ENCODE data around the gene HOXC5.

The HOXC5 gene

DNA sequence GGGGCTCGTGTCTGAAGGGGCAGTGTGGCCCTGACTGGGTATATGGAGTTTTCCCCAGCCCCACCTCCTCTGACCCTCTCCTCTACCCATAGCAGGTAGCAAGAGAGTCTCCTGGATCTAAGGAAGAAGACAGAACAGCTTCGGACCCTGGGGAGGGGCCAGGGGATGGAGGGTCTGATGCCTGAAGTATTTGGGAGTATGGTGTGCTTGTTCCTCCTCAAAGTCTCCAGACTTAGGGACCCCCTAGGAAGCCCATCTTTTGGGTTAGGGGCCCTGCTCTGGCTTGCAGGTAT lies 24.6 kb upstream of the HOXC5 start:
- no peak for DNase-seq

DNA sequence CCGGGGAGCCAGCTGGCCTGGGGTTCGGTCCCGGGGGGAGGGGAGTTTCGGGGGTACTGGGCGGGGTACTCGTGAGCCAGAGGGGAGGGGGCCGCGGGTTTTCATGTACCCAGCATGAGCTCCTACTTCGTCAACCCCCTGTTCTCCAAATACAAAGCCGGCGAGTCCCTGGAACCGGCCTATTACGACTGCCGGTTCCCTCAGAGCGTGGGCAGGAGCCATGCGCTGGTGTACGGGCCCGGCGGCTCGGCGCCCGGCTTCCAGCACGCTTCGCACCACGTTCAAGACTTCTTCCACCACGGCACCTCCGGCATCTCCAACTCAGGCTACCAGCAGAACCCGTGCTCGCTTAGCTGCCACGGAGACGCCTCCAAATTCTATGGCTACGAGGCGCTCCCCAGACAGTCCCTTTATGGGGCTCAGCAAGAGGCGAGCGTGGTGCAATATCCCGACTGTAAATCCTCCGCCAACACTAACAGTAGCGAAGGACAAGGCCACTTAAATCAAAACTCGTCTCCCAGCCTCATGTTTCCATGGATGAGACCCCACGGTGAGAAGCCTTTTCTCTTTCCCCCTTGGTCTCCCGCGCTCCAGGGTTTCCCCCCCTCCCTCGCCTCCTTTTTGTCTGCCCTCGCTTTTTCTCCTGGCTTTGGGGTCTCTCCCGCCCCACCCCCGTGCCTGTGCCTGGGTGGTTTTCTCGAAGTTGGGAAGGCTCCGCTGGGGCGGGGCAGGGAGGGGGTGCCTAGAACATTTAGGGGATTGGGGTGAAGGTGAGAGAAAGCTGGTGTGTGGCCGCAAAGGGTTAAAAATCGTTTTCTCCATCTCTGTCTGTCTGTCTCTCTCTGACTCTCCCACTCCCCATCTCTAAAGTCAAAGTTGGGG lies 23.4 kb upstream of the HOXC5 start:
- no peak for DNase-seq

DNA sequence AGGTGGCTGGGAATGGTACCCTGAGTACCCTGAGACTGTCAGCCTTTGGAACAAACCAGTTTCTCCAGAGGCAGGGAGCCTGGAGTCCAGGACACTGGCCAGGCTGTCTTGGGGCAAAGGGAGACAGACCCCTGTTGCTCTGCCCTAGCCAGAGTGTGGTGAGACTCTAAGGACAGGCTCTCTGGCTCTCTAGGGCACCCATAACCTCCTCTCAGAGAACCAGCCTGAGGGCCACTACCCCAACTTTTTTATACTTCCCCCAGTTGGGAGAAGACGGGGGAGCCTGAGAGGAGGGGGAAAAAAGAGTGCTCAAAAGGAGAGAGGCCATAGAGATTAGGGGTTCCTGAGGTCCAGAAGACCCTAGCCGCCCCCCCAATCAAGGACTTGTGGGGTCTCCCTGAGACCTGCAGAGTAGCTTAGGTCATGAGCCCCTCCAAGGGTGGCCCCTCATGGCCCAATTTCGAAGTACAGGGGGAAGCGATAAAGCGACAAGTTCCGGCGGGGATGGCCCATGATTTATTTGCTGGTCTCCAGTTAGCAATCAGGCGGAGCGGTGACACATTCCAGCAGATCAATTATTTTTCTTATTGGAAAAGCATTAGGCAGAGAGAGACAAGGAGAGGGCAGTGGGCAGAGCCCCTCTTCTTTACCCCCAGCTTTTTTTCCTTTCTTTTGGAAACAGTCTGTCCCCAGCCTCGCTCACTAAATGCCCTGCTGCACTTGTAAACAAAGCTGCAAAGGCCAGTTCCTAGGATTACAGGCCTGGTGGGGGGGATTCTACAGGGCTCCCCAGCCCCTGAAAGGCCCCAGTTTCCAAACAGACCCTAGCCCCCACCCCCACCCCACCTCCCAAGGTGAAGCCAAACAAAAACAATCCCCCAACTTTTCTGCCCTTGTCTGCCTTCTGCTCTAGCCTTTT lies 22.5 kb upstream of the HOXC5 start:
- no peak for DNase-seq

DNA sequence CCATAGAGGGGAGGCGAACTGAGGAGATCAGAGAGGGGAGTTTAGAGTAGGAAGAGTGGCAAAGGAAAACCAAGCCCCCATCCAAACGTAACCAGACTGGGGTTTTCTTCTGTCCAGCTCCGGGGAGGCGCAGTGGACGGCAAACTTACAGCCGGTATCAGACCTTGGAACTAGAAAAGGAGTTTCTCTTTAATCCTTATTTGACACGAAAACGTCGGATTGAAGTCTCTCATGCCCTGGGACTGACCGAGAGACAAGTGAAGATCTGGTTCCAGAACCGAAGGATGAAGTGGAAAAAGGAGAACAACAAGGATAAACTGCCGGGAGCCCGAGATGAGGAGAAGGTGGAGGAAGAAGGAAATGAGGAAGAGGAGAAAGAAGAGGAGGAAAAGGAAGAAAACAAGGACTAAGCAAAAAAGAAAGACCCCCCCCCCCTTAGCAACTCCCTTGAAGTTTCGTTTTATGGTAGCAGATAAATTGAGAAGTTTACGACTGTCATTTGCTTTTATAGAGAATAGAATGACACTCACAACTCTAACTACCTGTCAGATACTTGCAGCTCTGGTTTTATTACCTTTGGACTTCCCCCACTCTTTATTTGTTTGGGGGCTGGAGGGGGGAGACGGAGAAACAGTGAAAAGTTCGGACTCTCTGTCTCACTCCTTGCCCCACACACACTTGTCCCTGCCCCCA lies 21.7 kb upstream of the HOXC5 start:
- DNase-seq = no peak

DNA sequence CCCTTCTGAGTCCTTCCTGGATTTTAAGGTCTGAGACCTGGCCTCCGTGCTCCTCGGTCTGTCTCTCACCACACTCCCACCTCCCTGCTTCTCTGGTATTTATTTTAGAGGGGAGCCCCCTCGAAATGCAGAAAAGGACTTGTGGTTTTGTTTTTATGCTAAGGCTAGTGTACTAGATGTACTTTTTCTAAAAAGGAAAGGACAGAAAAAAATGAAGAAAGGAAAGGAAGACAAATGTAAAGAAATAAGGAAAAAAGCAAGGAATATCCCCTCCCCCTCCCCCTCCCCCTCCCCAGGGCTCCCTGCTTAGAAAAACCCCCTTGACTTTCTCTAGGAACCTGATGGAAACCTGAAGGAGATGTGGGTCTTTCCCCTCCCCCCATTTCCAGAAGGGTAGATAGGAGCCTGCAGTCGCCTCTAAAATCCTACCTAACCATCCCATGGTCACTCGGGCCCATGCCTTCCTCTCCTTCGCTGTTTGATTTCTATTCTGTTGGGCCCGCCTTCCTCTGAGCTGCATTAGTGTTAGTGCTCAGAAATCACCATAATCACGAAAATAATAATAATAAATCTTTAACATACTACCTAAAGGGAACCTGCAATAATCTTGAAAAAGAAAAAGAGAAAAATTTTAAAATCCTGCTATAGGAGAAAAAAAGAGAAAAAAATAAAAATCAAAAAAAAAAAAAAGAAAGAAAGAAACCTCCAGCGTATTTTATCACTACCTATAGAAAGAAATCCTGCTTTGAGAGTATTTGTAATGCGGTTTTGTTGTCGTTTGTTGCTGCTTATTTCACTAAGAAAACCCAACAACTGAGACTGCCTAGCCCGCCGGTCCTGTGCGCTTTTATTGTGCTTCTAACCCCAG lies 21.0 kb upstream of the HOXC5 start:
- DNase-seq = no peak

DNA sequence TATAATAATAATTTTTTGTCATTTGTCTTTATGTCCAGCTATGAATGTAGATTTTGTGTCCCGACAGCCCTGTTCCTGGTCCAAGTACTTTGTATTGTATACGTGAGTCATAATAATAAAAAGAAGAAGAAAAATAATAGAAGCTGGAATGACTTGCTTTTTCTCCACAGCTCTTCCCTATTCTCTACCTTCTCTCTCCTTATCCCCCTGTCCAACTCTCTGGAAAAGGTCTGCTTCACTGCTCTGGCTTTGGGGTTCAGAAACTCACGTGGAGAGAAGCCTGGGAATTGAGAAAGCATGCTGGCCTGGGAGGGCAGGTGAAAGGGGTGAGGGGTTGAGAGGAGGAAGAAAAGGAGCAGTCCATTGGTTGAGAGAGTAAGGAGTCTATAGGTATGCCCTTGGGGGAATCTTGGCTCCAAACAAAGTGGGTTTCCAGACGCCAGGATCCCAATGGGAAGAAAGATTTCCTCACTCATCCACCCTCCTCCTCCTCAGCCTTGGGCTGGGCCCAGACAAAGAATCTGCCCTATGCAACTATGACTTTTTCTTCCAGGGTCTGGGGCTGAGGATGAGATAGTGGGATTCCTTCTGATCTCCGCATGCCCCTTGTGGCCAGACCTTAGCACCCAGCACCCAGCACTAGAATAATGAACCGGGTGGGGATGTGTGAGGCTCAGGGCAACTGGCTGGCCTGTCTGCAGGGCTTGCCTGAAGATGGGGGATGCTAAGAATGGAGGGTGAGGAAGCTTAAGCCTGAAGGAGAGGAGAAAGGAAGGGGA lies 20.0 kb upstream of the HOXC5 start:
- DNase-seq = no peak

DNA sequence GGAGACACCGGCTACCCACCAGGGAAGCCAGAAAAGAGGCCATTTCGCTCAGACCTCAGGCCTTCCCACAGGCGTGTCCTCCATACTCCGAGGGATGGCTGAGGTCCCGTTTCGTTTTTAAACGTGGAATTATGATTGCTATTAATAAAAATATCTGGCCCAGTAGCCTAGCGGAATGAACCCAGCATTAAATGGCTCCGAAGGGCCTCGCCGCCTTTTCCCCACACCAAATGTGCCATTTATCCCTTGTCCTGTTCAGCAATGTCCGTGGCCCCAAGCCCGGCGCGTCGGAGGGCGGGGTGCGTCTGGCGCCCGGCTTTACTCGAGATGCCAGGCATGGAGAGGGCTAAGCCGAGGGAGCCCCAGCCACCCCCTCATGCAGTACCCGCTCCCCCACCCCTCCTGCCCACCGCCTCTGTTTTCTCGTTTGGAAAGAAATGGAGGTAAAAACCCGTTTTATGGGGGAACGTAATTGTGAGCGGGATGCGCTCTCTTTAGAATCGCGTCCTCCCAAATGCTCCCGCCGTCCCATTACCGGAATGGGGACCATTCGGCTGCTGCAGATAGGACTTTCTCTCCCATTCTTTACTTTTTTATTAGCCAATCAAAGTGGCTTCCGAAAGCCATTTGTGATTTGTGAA lies 18.4 kb upstream of the HOXC5 start:
- DNase-seq = no peak

DNA sequence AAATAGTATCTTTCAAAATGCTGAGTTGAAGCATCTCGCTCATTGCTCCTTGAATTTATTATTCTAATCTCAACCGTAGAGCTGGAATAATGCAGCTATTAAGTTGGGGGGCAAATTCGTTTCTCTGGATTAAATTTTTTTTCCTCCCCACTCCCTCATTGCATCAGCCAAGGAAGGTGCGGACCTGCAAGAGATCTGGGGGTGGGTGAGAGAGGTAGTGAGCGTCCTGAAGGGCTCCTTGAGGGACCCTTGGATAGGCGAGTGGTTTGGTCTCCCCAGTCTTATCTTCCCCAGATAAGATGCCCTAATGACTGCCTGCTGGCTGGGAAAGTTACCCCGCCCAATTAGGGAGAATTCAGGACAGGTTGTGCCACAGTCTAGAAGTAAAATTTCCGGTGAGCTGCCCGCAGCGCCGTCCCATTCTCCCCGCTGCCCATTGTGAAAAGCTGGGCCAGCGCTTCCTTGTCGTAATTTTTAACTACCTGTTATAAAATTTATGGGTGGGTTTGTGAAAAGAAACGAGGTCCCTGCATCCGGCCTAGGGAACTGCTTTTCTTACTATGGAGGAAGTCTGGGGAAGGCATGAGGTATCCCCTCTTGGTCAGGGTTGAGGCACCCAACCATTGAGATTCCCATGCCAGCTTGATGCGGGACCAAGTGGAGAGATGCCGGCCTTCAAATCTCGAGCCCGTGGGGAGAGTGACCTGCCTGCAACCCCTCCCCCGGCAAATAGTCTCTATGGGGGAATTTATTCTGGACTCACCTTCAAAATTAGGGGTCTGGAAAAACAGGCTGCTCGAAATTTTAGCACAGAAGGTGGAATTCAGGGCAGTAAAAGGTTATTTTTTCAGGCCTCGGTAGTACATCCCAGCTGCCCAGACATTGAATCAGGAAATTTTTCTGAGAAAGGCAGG lies 17.6 kb upstream of the HOXC5 start:
- no peak for DNase-seq

DNA sequence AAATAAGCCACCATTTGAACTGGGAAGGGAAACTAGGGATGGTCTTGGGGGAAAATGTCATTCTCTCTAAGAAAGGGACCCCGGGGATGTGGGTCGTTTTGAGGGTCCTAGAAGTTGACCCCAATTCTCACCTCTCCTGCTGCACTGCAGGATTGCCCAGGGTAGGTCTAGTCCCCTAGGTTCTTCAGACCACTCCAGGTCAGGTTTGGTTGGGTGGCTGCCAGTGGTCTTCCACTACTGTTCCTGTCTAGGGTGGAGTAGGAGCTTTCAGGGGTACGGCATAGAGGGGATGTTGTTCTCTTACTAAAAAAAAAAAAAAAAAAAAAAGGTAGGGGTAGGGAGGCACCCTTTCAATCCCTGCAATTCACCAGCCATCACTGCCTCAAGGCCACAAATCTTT lies 16.8 kb upstream of the HOXC5 start:
- DNase-seq = no peak

DNA sequence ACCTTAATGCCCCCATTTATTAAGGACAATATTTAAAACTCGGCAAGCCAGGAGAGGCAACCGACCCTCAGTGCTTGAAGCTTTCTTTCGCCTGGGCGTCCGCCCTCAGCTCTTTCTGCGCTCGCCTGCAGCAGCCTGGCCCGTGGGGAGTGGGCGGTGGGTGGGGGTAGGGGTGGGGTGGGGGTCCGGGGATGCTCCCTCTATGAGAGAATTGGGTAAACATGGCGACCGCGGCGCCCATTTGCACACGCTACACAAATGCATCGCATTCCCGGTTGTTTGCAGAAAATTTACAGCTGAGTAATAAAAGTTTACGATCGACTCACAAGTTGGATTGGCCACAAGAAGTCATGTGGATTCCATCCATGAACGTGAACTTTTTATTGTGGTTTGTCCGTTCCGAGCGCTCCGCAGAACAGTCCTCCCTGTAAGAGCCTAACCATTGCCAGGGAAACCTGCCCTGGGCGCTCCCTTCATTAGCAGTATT lies 16.3 kb upstream of the HOXC5 start:
- peak; percentile 95 to 96 for DNase-seq

DNA sequence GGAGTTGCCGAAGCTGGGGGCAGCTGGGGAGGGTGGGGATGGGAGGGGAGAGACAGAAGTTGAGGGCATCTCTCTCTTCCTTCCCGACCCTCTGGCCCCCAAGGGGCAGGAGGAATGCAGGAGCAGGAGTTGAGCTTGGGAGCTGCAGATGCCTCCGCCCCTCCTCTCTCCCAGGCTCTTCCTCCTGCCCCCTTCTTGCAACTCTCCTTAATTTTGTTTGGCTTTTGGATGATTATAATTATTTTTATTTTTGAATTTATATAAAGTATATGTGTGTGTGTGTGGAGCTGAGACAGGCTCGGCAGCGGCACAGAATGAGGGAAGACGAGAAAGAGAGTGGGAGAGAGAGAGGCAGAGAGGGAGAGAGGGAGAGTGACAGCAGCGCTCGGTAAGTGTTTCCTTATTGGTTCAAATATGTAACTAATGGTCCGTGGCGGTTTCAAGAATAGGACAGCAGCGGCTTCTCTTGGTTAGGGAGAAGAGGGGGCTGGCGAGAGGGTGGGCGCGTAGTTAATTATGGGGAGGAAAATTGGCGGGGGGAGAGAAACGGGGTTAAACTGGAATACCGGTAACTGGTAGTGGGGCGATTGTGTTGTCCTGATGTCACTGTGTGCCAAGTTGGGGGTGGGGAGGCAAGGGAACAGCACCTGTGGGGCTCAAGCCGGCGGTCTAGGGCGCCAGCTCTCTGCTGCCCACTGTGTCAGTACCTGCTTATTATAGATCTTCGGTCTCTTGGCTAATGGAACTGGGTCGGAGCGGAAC lies 15.6 kb upstream of the HOXC5 start:
- DNase-seq = no peak

DNA sequence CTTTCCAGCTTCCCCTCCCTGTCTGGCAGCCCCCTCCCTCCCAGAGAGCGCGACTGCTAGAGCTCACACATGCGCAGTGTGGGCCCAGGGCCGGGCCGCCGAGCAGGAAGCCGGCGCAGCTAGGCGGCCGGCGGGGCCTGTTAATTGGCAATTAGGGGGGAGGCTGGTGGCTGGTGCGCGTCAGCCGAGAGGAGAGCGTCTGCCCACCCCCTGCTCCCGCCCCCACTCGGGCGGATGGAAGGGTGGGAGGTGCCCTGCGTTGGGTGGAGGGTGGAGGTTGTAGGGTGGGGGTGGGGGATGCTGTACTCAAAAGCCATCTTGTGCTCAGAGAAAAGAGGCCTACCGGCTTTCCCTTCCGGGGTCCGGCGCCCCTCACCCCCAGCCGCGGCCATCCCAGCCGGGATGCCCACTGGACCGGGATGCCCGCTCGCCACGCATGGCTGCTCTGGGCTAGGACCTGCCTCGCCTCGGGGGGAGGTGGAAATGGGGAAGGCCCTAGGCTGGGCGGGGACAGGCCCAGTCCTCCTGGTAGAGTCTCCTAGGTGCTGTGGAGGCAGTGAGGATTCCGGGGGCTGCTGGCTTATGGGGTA lies 14.9 kb upstream of the HOXC5 start:
- DNase-seq = peak; percentile 94 to 98

DNA sequence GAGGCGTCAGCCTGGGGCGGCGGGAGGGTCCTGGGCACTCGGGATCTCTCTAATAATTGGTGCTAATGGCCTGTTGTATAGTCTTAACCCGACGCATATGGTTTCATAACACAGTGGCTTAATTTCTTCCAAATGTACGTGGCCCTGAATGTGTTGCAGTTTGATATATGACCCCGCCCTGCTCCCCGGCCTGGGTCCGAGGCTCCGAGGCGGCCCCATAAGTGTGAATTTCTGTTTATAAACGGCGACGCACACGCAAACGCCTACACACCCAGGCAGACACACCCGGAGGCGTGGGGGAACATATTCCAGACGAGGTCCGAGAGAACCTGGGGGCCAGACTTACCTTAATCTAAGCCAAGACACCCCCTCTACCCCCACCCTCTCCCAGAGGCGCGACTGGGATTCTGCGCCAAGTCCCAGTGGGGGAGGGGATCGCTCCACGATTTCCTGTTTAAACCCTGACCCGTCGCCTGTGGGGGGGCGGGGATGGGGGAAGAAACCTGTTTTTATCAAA lies 14.3 kb upstream of the HOXC5 start:
- DNase-seq = no peak

DNA sequence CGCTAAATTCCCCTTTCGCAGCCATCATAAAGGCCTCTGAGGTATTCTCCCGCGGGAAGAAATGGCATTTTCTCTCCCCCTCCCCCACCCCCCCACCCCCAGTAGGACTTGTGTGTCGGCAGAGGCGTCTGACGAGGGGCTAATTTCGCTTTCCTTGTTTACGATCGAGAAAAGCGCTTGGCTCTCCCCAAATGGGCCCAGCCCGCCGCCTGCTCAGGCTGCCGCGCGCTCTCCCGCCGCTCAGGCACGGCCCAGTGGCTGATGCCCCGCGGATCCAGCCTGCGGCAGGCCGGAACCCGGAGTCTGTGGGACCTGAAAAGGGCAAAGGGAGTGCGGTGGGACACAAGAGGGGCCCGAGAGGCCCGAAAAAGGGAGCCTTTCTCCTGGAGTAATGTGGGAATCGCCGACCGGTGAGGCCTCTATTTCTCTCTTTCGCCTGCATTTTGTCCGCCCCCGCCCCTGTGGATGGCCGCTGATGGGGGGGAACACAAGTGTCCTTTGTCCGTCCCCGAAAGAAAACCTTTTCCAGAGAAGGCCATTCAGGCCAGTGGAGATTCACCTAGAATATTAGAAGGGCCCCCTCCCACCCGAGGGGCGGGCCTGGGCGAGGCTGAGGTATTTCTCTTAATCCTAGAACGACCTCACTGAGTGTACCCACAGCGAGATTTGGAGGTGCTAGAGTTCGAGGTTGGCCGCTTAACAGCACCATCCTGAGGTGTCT lies 13.6 kb upstream of the HOXC5 start:
- no peak for DNase-seq

DNA sequence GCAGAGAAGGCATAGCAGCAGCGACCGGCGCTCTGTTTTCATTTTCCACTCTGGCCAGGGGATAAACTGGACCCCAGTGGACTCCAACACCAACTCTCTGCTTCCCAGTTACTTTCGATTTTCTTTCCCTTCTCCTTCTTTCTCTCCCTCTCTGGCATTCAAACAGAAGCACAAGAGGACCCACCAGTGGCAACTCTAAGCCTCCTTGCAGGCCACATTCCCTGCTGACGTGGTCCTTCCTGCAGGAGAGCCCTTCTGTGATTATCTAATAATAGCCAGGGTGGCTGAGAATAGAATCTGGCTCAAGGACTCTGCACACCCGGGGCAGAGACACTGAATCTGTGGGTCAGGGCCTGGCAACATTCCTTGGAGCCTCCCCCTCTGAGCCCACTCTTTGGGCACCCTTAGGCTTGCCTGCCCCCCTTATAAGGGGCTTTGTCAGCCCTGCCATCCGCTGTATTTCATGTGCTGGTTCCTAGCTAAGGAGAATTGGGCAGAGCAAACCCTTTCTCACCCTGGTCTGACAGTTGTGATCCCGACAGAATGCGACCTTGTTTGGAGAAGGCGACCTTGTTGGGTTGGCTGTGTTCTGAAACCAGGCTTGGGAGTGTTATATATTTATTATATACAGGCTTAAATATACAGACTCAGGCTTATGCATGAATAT lies 12.8 kb upstream of the HOXC5 start:
- DNase-seq = no peak

DNA sequence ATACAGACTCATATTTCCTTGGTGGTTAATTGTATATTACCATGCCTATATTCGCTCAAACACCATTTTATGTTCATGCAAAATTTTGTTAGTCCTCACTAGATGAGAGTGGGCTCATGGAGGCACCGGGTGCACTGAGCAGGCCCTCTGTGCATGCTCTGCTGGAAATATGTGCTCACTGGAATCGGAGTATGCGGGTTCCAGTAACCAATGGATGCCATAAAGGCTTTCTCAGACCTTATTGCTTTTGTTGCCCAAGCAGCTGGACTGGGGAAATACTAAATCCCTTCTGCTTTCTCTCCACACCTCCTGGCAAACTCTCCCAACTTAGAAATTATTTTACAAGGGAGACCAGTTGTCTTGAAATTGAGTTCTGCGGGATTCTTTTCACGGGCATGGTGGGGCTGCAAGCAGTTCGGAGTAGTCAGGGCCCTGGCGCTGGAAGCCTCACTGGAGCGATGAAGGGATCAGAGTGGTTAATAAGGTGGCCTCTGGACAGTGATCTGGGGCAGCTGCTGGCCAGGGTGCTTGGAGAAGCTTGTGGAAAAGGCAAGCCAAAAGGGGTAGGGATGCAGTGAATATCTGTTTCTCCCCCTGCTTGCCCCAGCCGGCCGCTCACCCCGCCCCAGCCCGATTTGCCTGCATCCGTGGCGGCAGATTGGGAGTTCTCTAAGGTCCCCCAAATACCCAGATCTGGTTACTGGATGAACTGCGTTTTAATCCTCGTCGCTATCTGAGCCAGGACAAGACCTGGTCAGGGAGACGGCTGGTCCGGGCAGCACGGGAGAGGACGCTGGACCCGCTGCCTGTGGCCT lies 12.1 kb upstream of the HOXC5 start:
- no peak for DNase-seq
